Right cardiac atrium (tissue), 5 donors: ENCODE results near the gene TMEM114. TPM values are rescaled to one million over a fixed set of nuclear protein-coding genes. Genes with fewer than 3 reads are reported as not detected.

Experiments
- ATAC-seq, 2 donors: fragments of 200-7000 bp; cut with Tn5 transposase; one replicate each; pipeline versions ENCODE4 v1.8.0 to v1.9.1; 2020; ENCODE audit warnings: moderate library complexity in 2 of 2, mild to moderate bottlenecking in 1 of 2
- DNase-seq, 3 donors: peaks; one replicate each; pipeline ENCODE4 v3.0.0-alpha.2; 2020
- H3K27ac ChIP-seq: one replicate; pipeline ENCODE4 v1.5.1; 2013; ENCODE audit warnings: mild to moderate bottlenecking, low read length, control low read depth, moderate library complexity
- H3K27me3 ChIP-seq: one replicate; pipeline ENCODE4 v1.6.1; 2013; ENCODE audit not compliant: control insufficient read depth, insufficient read depth
- H3K4me1 ChIP-seq: one replicate; pipeline ENCODE4 v1.6.1; 2013; ENCODE audit warnings: low read length; ENCODE audit not compliant: control insufficient read depth, insufficient read depth
- H3K4me3 ChIP-seq: one replicate; pipeline ENCODE4 v1.5.1; 2013; ENCODE audit warnings: low read length, control low read depth
- H3K9me3 ChIP-seq: one replicate; pipeline ENCODE4 v1.6.1; 2013; ENCODE audit warnings: low read length; ENCODE audit not compliant: control insufficient read depth
- WGBS: extraction: QIAGEN DNeasy Blood & Tissue Kit; methylation state at CpG from one replicate; pipeline ENCODE4 v1.1.7; 2013; 5-methylcytosine and 5-hydroxymethylcytosine counted together
- intact Hi-C, 4 donors: fragments of 100-400 bp; cut with DNase I; formaldehyde crosslinking; loops; one replicate each; pipeline versions ENCODE4 v1.11.0 to v1.14.0; 2022 to 2023
- polyA plus RNA-seq: library from polyadenylated mRNA; stranded (reverse); fragments of 200-250 nt; gene quantifications from one replicate; pipeline ENCODE4 v1.2.3, GENCODE V29; 2013
- total RNA-seq, 4 donors: library from RNA; stranded (reverse); fragmentation: NEBNext Ultra II Directional; extraction: Animal tissue kit (Norgen Biotek cat#: 25700); gene quantifications; one replicate each; pipeline ENCODE4 v1.2.1, GENCODE V29; 2021
- donor health status: healthy with polysubstance abuse.
- donor health status: DM: no; HTN: yes; CAD: no.
- donor health status: DM: no; HTN: no; CAD: no.
- donor health status: DM: no; HTN: yes; CAD: no; lungs with severe emphysema.
- donor health status: DM: yes; HTN: yes; CAD: no.

The TMEM114 gene
- total and polyA plus RNA-seq, 5 donors = not detected

DNA sequence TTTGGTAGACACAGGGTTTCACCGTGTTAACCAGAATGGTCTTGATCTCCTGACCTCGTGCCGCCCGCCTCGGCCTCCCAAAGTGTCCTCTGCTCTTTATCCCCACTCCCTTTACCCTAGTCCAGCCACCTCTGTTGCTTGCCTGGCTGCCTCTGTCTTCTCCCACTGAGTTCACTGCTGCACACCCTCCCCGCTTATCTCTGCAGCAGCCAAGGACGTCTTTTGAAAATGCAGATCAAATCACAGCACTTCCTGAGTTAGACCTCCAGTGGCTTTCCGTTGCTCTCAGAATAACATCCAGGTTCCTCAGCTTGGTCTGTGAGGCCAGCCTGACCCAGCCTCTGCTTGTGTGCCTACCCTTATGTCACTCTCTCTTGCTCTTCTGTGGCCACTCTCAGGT, 36.6 kb upstream of the TMEM114 start:
- no peak for DNase-seq
- H3K9me3 ChIP-seq = no peaks in the 10 kb centered on the region
- no peak overlapping the region for H3K4me3 ChIP-seq
- H3K27ac ChIP-seq = no peak overlapping the region
- peaks cover 2% of the 10 kb centered on the region for H3K4me1 ChIP-seq
- H3K27me3 ChIP-seq = no peaks in the 10 kb centered on the region
- intact Hi-C loops = no loop called here
- ATAC-seq = no peak
- WGBS = 86% methylated on average over 8 of the region's 8 CpGs

DNA sequence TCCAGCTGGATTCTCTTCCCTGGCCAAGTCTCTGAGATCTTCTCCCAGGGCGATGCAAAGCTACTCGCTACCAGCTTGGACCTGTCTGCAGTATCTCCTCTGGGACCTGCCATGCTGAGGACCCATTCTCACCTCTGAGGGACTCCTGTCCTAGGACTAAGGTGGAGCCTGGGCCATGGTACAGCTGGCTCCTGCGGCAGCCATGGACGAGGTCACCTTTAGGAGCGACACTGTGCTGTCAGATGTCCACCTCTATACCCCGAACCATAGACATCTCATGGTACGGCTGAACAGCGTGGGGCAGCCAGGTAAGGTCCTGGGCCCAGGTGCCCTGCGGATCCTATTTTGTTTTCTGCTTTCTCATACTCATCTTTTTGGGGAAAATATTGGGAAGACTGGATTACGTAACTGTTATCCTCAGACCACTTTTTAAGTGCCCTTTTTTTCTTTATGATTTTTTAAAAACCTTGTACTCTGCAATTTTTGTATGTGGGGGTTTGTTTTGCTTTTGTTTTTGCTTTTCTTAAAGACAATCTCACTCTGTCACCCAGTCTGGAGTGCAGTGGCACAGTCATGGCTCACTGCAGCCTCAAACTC, 35.3 kb upstream of the TMEM114 start:
- no peaks in the 10 kb centered on the region for H3K27me3 ChIP-seq
- no peak for ATAC-seq
- 95% methylated on average over 10 of the region's 10 CpGs for WGBS
- no peak overlapping the region for H3K27ac ChIP-seq
- intact Hi-C loops = no loop called here
- H3K9me3 ChIP-seq = no peaks in the 10 kb centered on the region
- peaks cover 2% of the 10 kb centered on the region for H3K4me1 ChIP-seq
- no peak overlapping the region for H3K4me3 ChIP-seq
- DNase-seq = no peak

DNA sequence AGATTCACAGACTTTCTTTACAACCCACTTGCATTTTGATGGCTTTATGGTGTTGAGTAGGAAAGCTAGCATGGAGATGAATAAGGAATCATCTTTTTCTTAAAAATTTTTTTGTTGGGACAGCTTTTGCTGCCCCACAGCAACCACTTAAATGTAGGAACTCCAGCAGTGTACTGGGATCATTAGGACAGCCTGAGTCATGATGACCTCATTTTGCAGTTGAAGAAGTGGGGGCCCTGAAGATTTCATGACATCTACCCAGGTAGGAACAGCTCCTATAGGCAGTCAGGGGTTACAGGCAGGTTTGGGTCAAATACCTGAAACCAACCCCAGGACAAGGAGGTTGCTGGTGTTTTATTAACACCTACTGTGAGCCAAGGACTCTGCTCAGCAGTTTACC, 33.3 kb upstream of the TMEM114 start:
- ATAC-seq (no peak), DNase-seq (no peak)
- Histone ChIP-seq H3K27me3 (no peaks in the 10 kb centered on the region), H3K4me1 (peaks cover 2% of the 10 kb centered on the region), H3K9me3 (no peaks in the 10 kb centered on the region), H3K4me3 (no peak overlapping the region), H3K27ac (no peak overlapping the region)
- intact Hi-C loops = no loop called here

DNA sequence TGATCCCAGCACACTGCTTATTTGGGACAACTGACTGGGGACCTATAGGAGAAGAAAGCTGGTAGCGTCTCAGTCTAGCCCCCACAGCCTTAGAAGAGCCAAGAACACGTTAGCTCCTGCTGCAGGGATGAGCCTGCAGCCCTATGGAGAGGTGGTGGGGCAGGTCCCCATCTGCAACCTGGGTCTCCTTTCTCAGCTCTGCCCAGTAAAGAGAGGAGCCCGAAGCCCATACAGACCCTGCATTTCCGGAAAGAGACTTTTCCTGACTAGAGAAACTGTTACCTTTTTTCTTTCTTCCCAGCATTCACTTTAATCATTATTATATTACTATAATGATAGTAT, 32.0 kb upstream of the TMEM114 start:
- Histone ChIP-seq H3K4me3 (peak overlapping the region; percentile 91), H3K4me1 (peaks cover 2% of the 10 kb centered on the region), H3K9me3 (no peaks in the 10 kb centered on the region), H3K27me3 (no peaks in the 10 kb centered on the region), H3K27ac (no peak overlapping the region)
- no peak for DNase-seq
- ATAC-seq = peak; percentile 15 to 33
- WGBS = 8% methylated on average over 4 of the region's 4 CpGs
- intact Hi-C loops = no loop called here

DNA sequence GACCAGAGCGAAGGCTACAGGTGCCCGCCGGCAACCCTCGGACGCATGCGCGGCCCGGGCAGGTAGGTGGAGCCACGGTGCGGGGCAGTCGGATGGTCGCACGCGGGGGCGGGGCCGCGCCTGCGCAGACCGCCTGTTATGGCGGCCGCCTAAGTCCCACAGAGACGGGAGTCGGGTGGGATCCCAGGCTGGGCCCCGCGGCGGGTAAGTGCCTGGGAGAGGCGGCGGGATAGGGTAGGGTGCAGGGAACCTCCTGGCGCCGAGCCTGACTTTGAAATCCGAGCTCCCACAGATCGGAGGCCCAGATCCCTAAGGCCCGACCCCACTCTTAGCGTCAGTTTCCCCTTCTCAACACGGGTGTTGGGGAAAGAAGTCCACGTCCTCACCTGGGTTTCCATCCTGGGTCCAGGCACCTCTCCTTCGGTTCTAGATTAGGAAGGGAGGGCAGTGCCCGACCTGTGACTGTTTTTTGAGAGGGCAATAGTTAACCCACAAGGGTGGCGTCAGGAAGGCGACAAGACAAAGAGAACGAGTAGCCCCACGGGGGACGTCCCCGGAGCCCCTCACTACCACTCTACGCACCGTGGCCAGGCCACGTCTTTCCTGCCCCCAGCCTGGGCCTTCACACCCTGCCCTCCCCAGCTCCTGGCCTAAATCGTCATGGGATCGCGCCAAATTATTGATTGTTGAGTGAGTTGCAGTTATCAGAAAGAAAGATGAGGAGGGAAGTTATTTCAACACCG, 31.4 kb upstream of the TMEM114 start, which contains the start of gene METTL22:
Gene METTL22 (plus strand): TSS at position 127 of the 743 bp plus-strand sequence. CDS start 3,968 bp downstream, outside the sequence.
- DNase-seq = peak; percentile 94 to 97 (median 97)
- under 1% methylated on average over 51 of the region's 51 CpGs for WGBS
- Histone ChIP-seq H3K9me3 (no peaks in the 10 kb centered on the region), H3K27me3 (no peaks in the 10 kb centered on the region), H3K27ac (peak within 1 kb of the TSS; percentile 86), H3K4me1 (peaks cover 2% of the 10 kb centered on the region), H3K4me3 (peak within 1 kb of the TSS; percentile 91)
- intact Hi-C loops = no loop called here
- peak; percentile 99 for ATAC-seq

DNA sequence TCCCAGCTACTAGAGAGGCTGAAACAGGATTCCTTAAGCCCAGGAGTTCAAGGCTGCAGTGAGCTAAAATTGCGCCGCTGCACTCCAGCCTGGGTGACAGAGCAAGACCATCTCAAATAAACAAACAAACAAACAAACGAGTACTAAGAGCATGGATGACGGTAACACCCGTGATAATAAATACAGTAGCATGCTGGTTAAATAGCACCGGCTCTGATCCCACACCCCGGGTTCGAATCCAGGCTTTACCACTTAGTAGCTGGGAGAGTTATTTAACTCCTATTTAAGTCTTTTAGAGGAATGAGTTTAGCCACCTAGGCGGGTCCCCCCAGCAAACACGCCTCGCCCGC, 30.9 kb upstream of the TMEM114 start:
- Histone ChIP-seq H3K9me3 (no peaks in the 10 kb centered on the region), H3K27me3 (no peaks in the 10 kb centered on the region), H3K27ac (no peak overlapping the region), H3K4me1 (peaks cover 2% of the 10 kb centered on the region), H3K4me3 (peak overlapping the region; percentile 91)
- intact Hi-C loops = no loop called here
- ATAC-seq (no peak), DNase-seq (no peak)
- WGBS = 20% methylated on average over 12 of the region's 12 CpGs

DNA sequence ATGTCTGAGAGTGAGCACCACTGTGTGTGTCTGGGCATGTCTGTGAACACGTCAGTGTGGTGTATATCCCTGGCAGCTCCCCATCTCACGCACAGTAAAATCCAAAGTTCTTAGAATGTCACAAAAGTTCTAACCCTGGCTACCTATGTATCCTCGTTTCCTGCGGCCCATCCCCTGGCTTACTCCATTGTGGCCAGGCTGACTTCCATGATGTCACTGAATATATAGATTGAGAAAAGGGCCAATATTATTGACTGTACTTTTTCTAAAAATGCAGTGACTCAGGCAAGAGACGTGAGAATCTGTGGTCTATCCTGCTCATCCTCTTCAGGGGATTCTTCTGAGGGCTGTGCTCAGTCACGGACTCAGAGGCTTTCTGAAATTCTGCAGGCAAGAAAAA, 30.2 kb upstream of the TMEM114 start:
- H3K4me1 ChIP-seq = peaks cover 2% of the 10 kb centered on the region
- H3K27ac ChIP-seq = no peak overlapping the region
- H3K27me3 ChIP-seq = no peaks in the 10 kb centered on the region
- no peak overlapping the region for H3K4me3 ChIP-seq
- intact Hi-C loops = no loop called here
- ATAC-seq = no peak
- H3K9me3 ChIP-seq = no peaks in the 10 kb centered on the region
- DNase-seq = no peak
- 75% methylated on average over 6 of the region's 6 CpGs for WGBS

DNA sequence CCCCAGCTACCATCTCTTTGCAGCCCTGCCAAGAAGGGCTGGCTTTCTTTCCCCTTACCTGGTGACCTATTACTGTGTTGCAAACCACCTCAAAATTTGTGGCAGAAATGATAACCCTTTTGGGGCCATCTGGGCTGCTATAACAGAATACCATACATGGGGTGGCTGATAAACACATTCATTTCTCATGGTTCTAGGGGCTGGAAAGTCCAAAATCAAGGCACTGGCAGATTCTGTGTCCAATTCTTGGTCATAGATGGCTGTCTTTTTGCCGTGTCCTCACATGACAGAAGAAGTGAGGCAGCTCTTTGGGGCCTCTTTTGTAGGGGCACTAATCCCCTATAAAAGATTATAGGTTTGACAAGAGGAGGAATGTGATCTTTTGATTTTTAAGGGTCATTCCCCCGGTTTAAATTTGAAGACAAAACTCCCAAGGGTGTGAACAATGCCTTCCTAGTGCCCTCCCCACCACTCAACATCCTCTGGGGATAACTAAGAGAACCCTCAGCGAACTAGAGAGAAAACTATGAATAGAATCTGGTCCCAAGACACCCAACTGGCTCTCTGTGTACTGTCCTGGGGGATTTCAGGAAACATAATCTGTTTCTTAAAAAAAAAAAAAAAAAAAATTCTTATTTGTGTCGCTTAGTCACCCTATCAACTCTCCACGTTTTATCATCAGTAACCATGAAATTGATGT, 29.5 kb upstream of the TMEM114 start:
- H3K27ac ChIP-seq = no peak overlapping the region
- no peaks in the 10 kb centered on the region for H3K9me3 ChIP-seq
- intact Hi-C loops = no loop called here
- no peak for DNase-seq
- no peak overlapping the region for H3K4me3 ChIP-seq
- H3K27me3 ChIP-seq = no peaks in the 10 kb centered on the region
- H3K4me1 ChIP-seq = peaks cover 2% of the 10 kb centered on the region
- WGBS = 63% methylated on average over 5 of the region's 5 CpGs
- ATAC-seq = no peak

DNA sequence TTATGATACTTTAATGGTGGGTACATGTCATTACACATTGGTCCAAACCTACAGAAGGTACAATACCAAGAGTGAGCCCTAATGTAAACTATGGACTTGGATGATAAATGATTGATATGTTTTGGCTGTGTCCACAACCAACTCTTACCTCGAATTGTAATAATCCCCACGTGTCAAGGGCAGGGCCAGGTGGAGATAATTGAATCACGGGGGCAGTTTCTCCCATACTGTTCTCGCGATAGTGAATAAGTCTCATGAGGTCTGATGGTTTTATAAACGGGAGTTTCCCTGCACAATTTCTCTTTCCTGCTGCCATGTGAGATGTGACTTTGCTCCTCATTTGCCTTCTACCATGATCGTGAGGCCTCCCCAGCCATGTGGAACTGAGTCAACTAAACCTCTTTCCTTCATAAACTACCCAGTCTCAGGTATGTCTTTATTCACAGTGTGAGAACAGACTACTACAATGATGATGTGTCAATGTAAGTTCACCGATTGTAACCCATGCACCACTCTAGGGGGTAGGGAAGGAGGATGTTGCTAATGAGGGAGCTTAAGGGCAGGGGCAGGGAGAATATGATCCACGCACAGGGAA, 24.2 kb upstream of the TMEM114 start:
- WGBS = 61% methylated on average over 9 of the region's 9 CpGs
- ATAC-seq = no peak
- H3K4me1 ChIP-seq = no peaks in the 10 kb centered on the region

DNA sequence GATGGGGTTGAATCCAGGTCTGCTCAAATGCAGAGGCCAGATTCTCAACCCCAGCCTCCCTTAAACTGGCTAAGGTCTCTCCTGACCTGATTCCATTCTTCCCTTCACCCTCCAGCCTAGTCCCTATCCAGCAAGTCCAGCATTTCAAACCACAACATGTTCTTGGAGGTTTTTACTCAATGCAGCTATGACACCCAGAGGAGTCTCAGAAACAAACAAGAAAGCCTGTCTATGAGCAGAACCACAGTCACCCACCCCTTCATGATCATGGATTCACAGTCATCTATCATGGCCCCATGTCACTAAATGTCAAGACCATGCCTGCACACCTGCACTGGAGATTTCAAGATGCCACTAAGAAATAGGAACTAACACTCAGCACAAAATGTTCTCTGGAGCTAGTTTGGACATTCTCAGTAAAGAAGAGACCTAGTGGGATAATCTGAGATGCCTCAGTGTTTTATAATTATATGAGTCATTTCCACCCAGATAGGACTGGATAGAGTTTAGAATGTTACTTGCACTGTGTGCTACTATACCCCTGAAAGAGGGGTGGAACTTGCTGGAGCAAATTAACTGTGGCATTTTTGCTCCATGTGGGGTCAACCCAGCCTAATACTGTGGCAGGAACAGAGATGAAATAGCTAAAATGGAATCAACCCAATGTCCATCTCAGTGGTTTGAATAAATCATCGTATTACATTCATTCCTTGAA, 21.7 kb upstream of the TMEM114 start:
- ATAC-seq (no peak), DNase-seq (no peak)
- H3K4me1 ChIP-seq = no peaks in the 10 kb centered on the region
- H3K27ac ChIP-seq = no peak overlapping the region
- H3K27me3 ChIP-seq = no peaks in the 10 kb centered on the region
- H3K9me3 ChIP-seq = no peaks in the 10 kb centered on the region
- H3K4me3 ChIP-seq = no peak overlapping the region
- intact Hi-C loops = no loop called here
- WGBS = 92% methylated on average over 1 of the region's 1 CpG

More for the DNA sequence above, 24.2 kb upstream of the TMEM114 start:
- DNase-seq = no peak
- Histone ChIP-seq H3K27me3 (no peaks in the 10 kb centered on the region), H3K9me3 (no peaks in the 10 kb centered on the region), H3K4me3 (no peak overlapping the region), H3K27ac (no peak overlapping the region)
- intact Hi-C loops = no loop called here

DNA sequence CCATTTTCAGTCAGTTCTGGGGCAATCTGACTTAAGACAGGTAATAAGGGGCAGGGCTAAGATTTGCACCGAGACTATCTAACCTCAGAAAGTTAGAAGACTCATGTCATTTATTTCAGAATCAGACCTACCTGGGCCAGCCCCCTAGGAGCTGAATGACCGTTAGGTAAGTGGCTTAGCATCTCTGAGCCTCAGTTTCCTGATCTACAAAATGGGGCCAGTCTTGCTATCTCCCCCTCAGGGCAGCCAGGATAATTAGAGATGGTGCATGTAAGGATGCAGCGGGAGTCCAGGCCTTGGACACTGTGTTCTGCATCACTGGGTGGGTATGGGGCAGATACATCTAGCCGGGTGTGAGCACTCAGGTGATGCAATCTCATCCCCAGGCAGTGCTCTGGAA, 20.8 kb upstream of the TMEM114 start:
- WGBS = 78% methylated on average over 4 of the region's 4 CpGs
- intact Hi-C loops = no loop called here
- Histone ChIP-seq H3K27ac (no peak overlapping the region), H3K4me3 (no peak overlapping the region), H3K27me3 (no peaks in the 10 kb centered on the region), H3K9me3 (no peaks in the 10 kb centered on the region), H3K4me1 (no peaks in the 10 kb centered on the region)
- no peak for DNase-seq
- no peak for ATAC-seq
